SJSA1 (cell line): Measurements from ENCODE around the gene PLK3. TPM values are rescaled to one million over a fixed set of nuclear protein-coding genes. Genes with fewer than 3 reads are reported as not detected.
A peak's percentile ranks its signal among the peaks of the same experiment; 100 is the strongest.
"Not testable (repeated sequence)": the region's sequence is repeated elsewhere in the genome, so short reads cannot be mapped to it uniquely, and the experiment has no call there.

Experiments used
- DNase-seq, 2 experiments: peaks; one replicate each; pipeline ENCODE4 v3.0.0-alpha.2; 2015 to 2020; ENCODE audit warnings: low spot score in 2 of 2, low read depth in 1 of 2
- H3K27ac ChIP-seq: fragments of 250-450 bp; sonication (Bioruptor Pico); 2 replicates; pipeline ENCODE4 v1.5.1; 2020; ENCODE audit warnings: mild to moderate bottlenecking, moderate library complexity
- H3K27me3 ChIP-seq: fragments of 250-450 bp; sonication (Bioruptor Pico); replicated peaks from 2 replicates; pipeline ENCODE4 v1.5.1; 2020; ENCODE audit warnings: mild to moderate bottlenecking, moderate library complexity
- H3K36me3 ChIP-seq: fragments of 250-450 bp; sonication (Bioruptor Pico); 2 replicates; pipeline ENCODE4 v1.5.1; 2020; ENCODE audit warnings: mild to moderate bottlenecking
- H3K4me1 ChIP-seq: fragments of 250-450 bp; sonication (Bioruptor Pico); replicated peaks from 2 replicates; pipeline ENCODE4 v1.6.1; 2021; ENCODE audit warnings: mild to moderate bottlenecking
- H3K4me3 ChIP-seq: fragments of 250-450 bp; sonication (Bioruptor Pico); 2 replicates; pipeline ENCODE4 v1.5.1; 2020; ENCODE audit warnings: mild to moderate bottlenecking
- H3K9me3 ChIP-seq: fragments of 250-450 bp; sonication (Bioruptor Pico); replicated peaks from 2 replicates; pipeline ENCODE4 v1.5.1; 2020; ENCODE audit warnings: mild to moderate bottlenecking
- total RNA-seq: library from RNA; depleted of rRNA; stranded (reverse); fragments of >200 nt; shearing (Covaris generic); gene quantifications from 2 replicates; pipeline ENCODE4 v1.2.3, GENCODE V29; 2014

PLK3 gene
- total RNA-seq, 1 experiment from 2014 or later, result 7.0 TPM

- Histone ChIP-seq H3K27me3 (0 out of 2 replicates have a peak, but pooled peaks cover 2% of the 10 kb centered on the region), H3K27ac (no peak overlapping the region), H3K9me3 (no peaks in the 10 kb centered on the region), H3K4me3 (no peak overlapping the region), H3K4me1 (peaks cover 11% of the 10 kb centered on the region), H3K36me3 (peaks cover 41% of the 10 kb centered on the region)
- no peak for DNase-seq
Measured at GRCh38 chr1:44783697-44784093, 16.5 kb upstream of the PLK3 start.

- no peaks in the 10 kb centered on the region for H3K9me3 ChIP-seq
- peak overlapping the region; percentile 20 for H3K4me3 ChIP-seq
- 0 out of 2 replicates have a peak, but pooled peaks cover 2% of the 10 kb centered on the region for H3K27me3 ChIP-seq
- no peak for DNase-seq
- peaks cover 34% of the 10 kb centered on the region for H3K36me3 ChIP-seq
- H3K27ac ChIP-seq, result no peak overlapping the region
- H3K4me1 ChIP-seq, result peaks cover 11% of the 10 kb centered on the region
Measured at GRCh38 chr1:44784094-44785028, 15.8 kb upstream of the PLK3 start.

- H3K27me3 ChIP-seq, result 0 out of 2 replicates have a peak, but pooled peaks cover 2% of the 10 kb centered on the region
- no peaks in the 10 kb centered on the region for H3K9me3 ChIP-seq
- H3K36me3 ChIP-seq, result peaks cover 28% of the 10 kb centered on the region
- H3K27ac ChIP-seq, result no peak overlapping the region
- H3K4me1 ChIP-seq, result peaks cover 11% of the 10 kb centered on the region
- no peak overlapping the region for H3K4me3 ChIP-seq
- no peak for DNase-seq
Measured at GRCh38 chr1:44785029-44785380, 15.2 kb upstream of the PLK3 start.

- Histone ChIP-seq H3K36me3 (peaks cover 21% of the 10 kb centered on the region), H3K4me3 (no peak overlapping the region), H3K27ac (no peak overlapping the region), H3K27me3 (0 out of 2 replicates have a peak, but pooled peaks cover 2% of the 10 kb centered on the region), H3K4me1 (peaks cover 11% of the 10 kb centered on the region), H3K9me3 (no peaks in the 10 kb centered on the region)
- no peak for DNase-seq
Measured at GRCh38 chr1:44785501-44786137, 14.6 kb upstream of the PLK3 start.

- DNase-seq, result peak in 1 of 2 experiments; percentile 30
- H3K36me3 ChIP-seq, result peaks cover 15% of the 10 kb centered on the region
- H3K27me3 ChIP-seq, result 0 out of 2 replicates have a peak, but pooled peaks cover 2% of the 10 kb centered on the region
- no peaks in the 10 kb centered on the region for H3K9me3 ChIP-seq
- H3K27ac ChIP-seq, result no peak overlapping the region
- H3K4me1 ChIP-seq, result peaks cover 11% of the 10 kb centered on the region
- H3K4me3 ChIP-seq, result no peak overlapping the region
Measured at GRCh38 chr1:44786138-44786840, 13.9 kb upstream of the PLK3 start.

GRCh38 chr1:44786841-44787426 is 13.2 kb upstream of the PLK3 start:
- Histone ChIP-seq H3K9me3 (no peaks in the 10 kb centered on the region), H3K4me3 (no peak overlapping the region), H3K4me1 (peaks cover 11% of the 10 kb centered on the region), H3K27me3 (0 out of 2 replicates have a peak, but pooled peaks cover 2% of the 10 kb centered on the region), H3K27ac (no peak overlapping the region), H3K36me3 (peaks cover 8% of the 10 kb centered on the region)
- no peak for DNase-seq

GRCh38 chr1:44787506-44787905 is 12.7 kb upstream of the PLK3 start:
- Histone ChIP-seq H3K4me3 (no peak overlapping the region), H3K4me1 (peaks cover 11% of the 10 kb centered on the region), H3K27ac (no peak overlapping the region), H3K9me3 (no peaks in the 10 kb centered on the region), H3K27me3 (0 out of 2 replicates have a peak, but pooled peaks cover 2% of the 10 kb centered on the region), H3K36me3 (peaks cover 5% of the 10 kb centered on the region; the same call in 1 of the 2 replicates)
- no peak for DNase-seq

GRCh38 chr1:44788120-44788860 is 11.9 kb upstream of the PLK3 start, which contains the start of gene BEST4:
Gene BEST4 (minus strand): TSS chr1:44788170. CDS start chr1:44787705, 465 bp downstream.
- peaks cover 2% of the 10 kb centered on the region; the same call in 1 of the 2 replicates for H3K36me3 ChIP-seq
- no peak for DNase-seq
- H3K9me3 ChIP-seq, result no peaks in the 10 kb centered on the region
- H3K27ac ChIP-seq, result no peak within 1 kb of the TSS
- H3K4me3 ChIP-seq, result no peak within 1 kb of the TSS
- H3K27me3 ChIP-seq, result 0 out of 2 replicates have a peak, but pooled peaks cover 2% of the 10 kb centered on the region
- H3K4me1 ChIP-seq, result peaks cover 11% of the 10 kb centered on the region

GRCh38 chr1:44790968-44791801 is 9.0 kb upstream of the PLK3 start:
- Histone ChIP-seq H3K36me3 (no peaks in the 10 kb centered on the region), H3K4me3 (no peak overlapping the region), H3K4me1 (peaks cover 2% of the 10 kb centered on the region; the same call in 1 of the 2 replicates), H3K27me3 (no peaks in the 10 kb centered on the region), H3K27ac (no peak overlapping the region), H3K9me3 (no peaks in the 10 kb centered on the region)
- DNase-seq, result no peak

GRCh38 chr1:44792736-44793502 is 7.3 kb upstream of the PLK3 start:
- Histone ChIP-seq H3K36me3 (no peaks in the 10 kb centered on the region), H3K27me3 (no peaks in the 10 kb centered on the region), H3K27ac (no peak overlapping the region), H3K4me1 (peaks cover 3% of the 10 kb centered on the region), H3K4me3 (no peak overlapping the region), H3K9me3 (no peaks in the 10 kb centered on the region)
- no peak for DNase-seq

- not testable (repeated sequence) for DNase-seq
- H3K4me1 ChIP-seq, result peaks cover 36% of the 10 kb centered on the region
Measured at GRCh38 chr1:44797886-44798285, 2.3 kb upstream of the PLK3 start.

More at GRCh38 chr1:44797886-44798285, 2.3 kb upstream of the PLK3 start:
- not testable (repeated sequence) for H3K9me3 ChIP-seq, H3K4me3 ChIP-seq, H3K27ac ChIP-seq, H3K27me3 ChIP-seq
- peaks cover 15% of the 10 kb centered on the region for H3K36me3 ChIP-seq
